ENCODE results near the gene KRTAP10-12.
"Not testable (repeated sequence)": the region's sequence is repeated elsewhere in the genome, so short reads cannot be mapped to it uniquely, and the experiment has no call there.

The KRTAP10-12 gene

GRCh38 chr21:44670642-44671432, 26.1 kb upstream of the KRTAP10-12 start:
- no peak for DNase-seq

- no peak for DNase-seq
Observed at GRCh38 chr21:44671911-44672310, 25.1 kb upstream of the KRTAP10-12 start.

GRCh38 chr21:44677881-44678280, 19.1 kb upstream of the KRTAP10-12 start:
- DNase-seq, result no peak

- no peak for DNase-seq
Observed at GRCh38 chr21:44681152-44681551, 15.8 kb upstream of the KRTAP10-12 start.

GRCh38 chr21:44681861-44682579, 15.0 kb upstream of the KRTAP10-12 start, which contains the start of gene KRTAP12-1:
Gene KRTAP12-1 (minus strand): TSS chr21:44682163. CDS start chr21:44682123, 40 bp downstream.
- no peak for DNase-seq

GRCh38 chr21:44682580-44683151, 14.3 kb upstream of the KRTAP10-12 start:
- DNase-seq, result no peak

- no peak for DNase-seq
Observed at GRCh38 chr21:44684077-44684476, 12.9 kb upstream of the KRTAP10-12 start.

GRCh38 chr21:44684483-44684882, 12.5 kb upstream of the KRTAP10-12 start:
- no peak for DNase-seq

- DNase-seq, result not testable (repeated sequence)
Observed at GRCh38 chr21:44685050-44685449, 11.9 kb upstream of the KRTAP10-12 start.

GRCh38 chr21:44686000-44686781, 10.8 kb upstream of the KRTAP10-12 start:
- DNase-seq, result no peak

- no peak for DNase-seq
Observed at GRCh38 chr21:44686843-44687561, 10.0 kb upstream of the KRTAP10-12 start.

GRCh38 chr21:44687671-44688070, 9.3 kb upstream of the KRTAP10-12 start:
- no peak for DNase-seq

GRCh38 chr21:44689740-44690139, 7.2 kb upstream of the KRTAP10-12 start:
- not testable (repeated sequence) for DNase-seq

- DNase-seq, result no peak
Observed at GRCh38 chr21:44691686-44692085, 5.3 kb upstream of the KRTAP10-12 start.

GRCh38 chr21:44692798-44693512, 4.0 kb upstream of the KRTAP10-12 start:
- no peak for DNase-seq

- no peak for DNase-seq
Observed at GRCh38 chr21:44694776-44695175, 2.2 kb upstream of the KRTAP10-12 start.

- no peak for DNase-seq
Observed at GRCh38 chr21:44695184-44695583, 1.8 kb upstream of the KRTAP10-12 start.

GRCh38 chr21:44695641-44696040, 1.3 kb upstream of the KRTAP10-12 start:
- no peak for DNase-seq

- DNase-seq, result no peak
Observed at GRCh38 chr21:44696572-44696971, 400 bp upstream of the KRTAP10-12 start.

- no peak for DNase-seq
Observed at GRCh38 chr21:44697811-44698734, 1.1 kb downstream of the KRTAP10-12 start.

All from C1 segment of cervical spinal cord (tissue), 14 donors.